Rectal smooth muscle tissue (tissue), 1 donor: Measurements from ENCODE around the gene THEM4.
"Not testable (repeated sequence)": the region's sequence is repeated elsewhere in the genome, so short reads cannot be mapped to it uniquely, and the experiment has no call there.

ENCODE experiments used
- H3K27ac ChIP-seq: one replicate; pipeline ENCODE4 v1.7.0; 2013; ENCODE audit warnings: low read depth, low read length, inconsistent platforms
- H3K27me3 ChIP-seq: one replicate; pipeline ENCODE4 v1.7.0; 2013; ENCODE audit warnings: low read length; ENCODE audit not compliant: control insufficient read depth, insufficient read depth
- H3K36me3 ChIP-seq: one replicate; pipeline ENCODE4 v1.7.0; 2013; ENCODE audit warnings: low read length; ENCODE audit not compliant: control insufficient read depth, insufficient read depth
- H3K4me1 ChIP-seq: one replicate; pipeline ENCODE4 v1.7.0; 2013; ENCODE audit warnings: low read length; ENCODE audit not compliant: control insufficient read depth, insufficient read depth
- H3K4me3 ChIP-seq: one replicate; pipeline ENCODE4 v1.7.0; 2013; ENCODE audit warnings: low read length
- H3K9ac ChIP-seq: one replicate; pipeline ENCODE4 v1.7.0; 2013; ENCODE audit warnings: low read length

The THEM4 gene

DNA sequence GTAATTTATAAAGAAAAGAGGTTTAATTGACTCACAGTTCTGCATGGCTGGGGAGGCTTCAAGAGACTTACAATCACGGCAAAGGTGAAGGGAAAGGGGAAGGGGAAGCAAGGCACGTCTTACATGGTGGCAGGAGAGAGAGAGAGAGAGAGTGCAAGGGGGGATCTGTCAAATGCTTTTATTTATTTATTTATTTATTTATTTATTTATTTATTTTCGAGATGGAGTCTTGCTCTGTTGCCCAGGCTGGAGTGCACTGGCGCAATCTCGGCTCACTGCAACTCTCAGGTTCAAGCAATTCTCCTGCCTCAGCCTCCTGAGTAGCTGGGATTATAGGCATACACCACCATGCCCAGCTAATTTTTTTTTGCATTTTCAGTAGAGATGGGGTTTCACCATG is 26.4 kb downstream of the THEM4 start:
- not testable (repeated sequence) for H3K4me3 ChIP-seq, H3K27me3 ChIP-seq, H3K36me3 ChIP-seq, H3K27ac ChIP-seq, H3K9ac ChIP-seq, H3K4me1 ChIP-seq

DNA sequence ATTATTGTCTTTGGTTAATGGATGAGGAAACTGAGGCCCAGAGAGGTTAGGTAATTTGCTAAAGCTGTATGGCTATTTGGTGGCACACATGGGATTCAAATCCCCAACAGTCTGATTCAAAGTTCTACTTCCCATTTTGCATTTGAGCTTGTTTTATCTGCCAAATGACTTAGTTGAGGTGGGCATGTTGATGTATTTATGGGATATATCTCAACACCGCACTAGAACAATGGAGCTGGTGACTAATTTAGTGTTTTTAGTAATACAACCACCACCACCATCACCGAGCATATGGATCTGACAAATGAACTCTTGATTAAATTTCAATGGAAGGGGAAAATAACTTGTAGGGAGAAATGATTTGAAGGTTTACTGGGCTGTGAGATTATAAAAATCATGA is 26.8 kb downstream of the THEM4 start:
- Histone ChIP-seq H3K9ac (no peak overlapping the region), H3K36me3 (no peaks in the 10 kb centered on the region), H3K27me3 (no peaks in the 10 kb centered on the region), H3K4me1 (no peaks in the 10 kb centered on the region), H3K27ac (no peak overlapping the region), H3K4me3 (no peak overlapping the region)

DNA sequence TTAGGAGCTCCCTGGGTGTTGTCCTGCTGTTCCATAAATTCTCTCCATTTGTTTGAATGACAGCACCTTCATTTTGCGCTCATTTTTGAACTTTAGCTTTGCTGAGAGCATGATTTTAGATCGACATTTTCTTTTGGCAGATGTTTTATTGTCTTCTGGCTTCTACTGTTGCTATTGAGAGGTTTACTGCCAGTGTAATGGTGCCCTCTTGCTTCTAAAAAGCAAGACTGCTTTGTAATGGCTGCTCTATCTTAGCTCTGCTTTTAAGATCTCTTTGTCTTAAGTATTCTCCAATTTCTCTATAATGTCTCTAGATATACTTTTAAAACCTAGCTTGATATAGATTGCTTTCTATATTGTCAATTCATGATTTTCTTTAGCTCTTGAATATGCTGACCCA is 27.8 kb downstream of the THEM4 start:
- Histone ChIP-seq H3K27ac (no peak overlapping the region), H3K36me3 (no peaks in the 10 kb centered on the region), H3K4me3 (no peak overlapping the region), H3K27me3 (no peaks in the 10 kb centered on the region), H3K4me1 (no peaks in the 10 kb centered on the region), H3K9ac (no peak overlapping the region)

DNA sequence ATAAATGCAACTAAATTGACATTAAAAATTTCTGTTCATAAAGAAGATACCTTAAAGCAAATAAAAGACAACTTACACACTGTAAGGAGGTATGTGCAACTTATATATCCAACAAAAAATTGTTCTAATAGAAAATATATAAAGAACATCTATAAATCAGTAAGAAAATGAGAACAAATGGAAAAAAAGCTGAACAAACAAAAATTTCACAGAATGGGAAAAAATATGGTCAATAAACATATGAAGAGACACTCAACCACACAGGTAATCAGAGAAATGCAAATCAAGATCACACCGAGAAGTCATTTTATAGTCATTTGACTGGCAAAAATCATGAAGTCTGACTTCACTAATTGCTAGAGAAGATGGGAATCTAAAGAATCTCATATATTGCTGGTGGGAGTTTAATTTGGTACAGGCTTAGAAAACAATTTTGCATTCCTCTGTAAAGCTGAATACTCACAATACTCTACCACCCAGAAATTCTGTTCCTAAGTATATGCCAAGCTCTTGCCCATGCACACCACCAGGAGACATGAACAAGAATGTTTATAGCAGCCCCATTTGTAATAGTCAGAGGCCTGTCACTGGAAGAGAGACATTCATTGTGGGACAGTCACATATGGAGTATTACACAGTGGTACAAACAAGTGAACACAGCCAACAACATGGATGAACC is 33.8 kb downstream of the THEM4 start:
- no peak overlapping the region for H3K4me3 ChIP-seq
- H3K27me3 ChIP-seq: no peaks in the 10 kb centered on the region
- no peak overlapping the region for H3K27ac ChIP-seq
- H3K36me3 ChIP-seq: peaks cover 4% of the 10 kb centered on the region
- H3K4me1 ChIP-seq: no peaks in the 10 kb centered on the region
- no peak overlapping the region for H3K9ac ChIP-seq

DNA sequence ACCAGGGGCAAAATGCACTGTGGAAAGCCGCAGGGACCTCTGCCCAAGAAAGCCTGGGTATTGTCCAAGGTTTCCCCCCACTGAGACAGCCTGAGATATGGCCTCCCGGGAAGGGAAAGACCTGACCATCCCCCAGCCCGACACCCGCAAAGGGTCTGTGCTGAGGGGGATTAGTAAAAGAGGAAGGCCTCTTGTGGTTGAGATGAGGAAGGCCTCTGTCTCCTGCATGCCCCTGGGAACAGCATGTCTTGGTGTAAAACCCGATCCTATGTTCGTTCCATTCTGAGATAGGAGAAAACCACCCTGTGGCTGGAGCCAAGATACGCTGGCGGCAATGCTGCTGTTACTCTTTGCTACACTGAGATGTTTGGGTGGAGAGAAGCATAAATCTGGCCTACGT is 36.5 kb downstream of the THEM4 start:
- not testable (repeated sequence) for H3K27ac ChIP-seq, H3K4me3 ChIP-seq, H3K4me1 ChIP-seq, H3K36me3 ChIP-seq, H3K9ac ChIP-seq, H3K27me3 ChIP-seq

DNA sequence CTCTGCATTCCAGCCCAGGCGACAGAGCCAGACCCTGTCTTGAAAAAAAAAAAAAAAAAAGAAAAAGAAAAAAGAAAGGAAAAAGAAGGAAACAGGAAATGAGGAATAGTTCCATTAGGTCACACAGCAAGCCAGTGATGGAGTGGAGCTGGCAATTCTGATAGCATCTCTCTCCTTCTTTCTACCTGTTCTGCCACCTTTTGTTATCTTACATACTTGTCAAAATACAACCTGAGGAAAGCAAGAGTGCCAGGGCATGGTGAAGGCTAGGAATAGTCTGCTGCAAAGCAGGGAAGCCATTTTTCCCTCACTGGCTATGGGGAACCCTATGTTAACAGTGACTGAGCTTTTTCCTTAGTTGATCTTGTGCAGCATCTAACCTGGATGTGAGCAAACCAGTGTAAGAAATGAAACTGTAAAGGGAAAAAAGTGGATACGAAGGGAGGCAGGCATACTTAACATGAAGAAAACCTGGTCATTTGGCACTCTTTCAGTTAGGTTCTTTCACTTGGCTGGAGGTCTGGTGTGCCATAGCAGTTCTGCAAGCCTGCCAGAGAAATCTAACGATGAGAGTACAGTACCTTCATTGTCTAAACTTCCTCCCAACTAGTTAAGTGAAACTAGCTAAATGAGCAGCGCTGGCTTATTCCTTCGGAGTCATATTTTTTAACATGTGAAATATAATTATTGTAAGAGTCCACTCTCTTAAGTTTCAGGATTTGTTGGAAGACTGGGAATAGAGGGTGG is 37.9 kb downstream of the THEM4 start:
- Histone ChIP-seq H3K27ac (no peak overlapping the region), H3K9ac (no peak overlapping the region), H3K4me1 (no peaks in the 10 kb centered on the region), H3K36me3 (peaks cover 4% of the 10 kb centered on the region), H3K27me3 (no peaks in the 10 kb centered on the region), H3K4me3 (no peak overlapping the region)

DNA sequence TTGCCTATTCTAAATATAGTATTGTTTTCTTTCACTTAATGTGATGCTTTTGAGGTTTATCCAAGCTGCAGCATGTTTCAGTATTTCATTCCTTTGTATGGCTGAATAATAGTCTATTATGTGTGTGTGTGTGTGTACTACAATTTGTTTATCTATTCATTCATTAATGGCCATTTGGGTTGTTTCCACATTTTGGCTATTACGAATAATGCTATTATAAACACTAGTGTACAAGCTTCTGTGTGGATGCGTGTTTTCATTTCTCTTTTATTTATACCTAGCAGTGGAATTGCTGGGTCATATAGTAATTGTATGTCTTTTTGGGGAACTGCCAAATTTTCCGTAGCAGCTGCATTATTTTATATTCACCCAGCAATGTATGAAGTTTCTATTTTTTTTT is 40.8 kb downstream of the THEM4 start:
- no peak overlapping the region for H3K27ac ChIP-seq
- no peak overlapping the region for H3K4me3 ChIP-seq
- H3K4me1 ChIP-seq: no peaks in the 10 kb centered on the region
- no peak overlapping the region for H3K9ac ChIP-seq
- no peaks in the 10 kb centered on the region for H3K36me3 ChIP-seq
- H3K27me3 ChIP-seq: no peaks in the 10 kb centered on the region

DNA sequence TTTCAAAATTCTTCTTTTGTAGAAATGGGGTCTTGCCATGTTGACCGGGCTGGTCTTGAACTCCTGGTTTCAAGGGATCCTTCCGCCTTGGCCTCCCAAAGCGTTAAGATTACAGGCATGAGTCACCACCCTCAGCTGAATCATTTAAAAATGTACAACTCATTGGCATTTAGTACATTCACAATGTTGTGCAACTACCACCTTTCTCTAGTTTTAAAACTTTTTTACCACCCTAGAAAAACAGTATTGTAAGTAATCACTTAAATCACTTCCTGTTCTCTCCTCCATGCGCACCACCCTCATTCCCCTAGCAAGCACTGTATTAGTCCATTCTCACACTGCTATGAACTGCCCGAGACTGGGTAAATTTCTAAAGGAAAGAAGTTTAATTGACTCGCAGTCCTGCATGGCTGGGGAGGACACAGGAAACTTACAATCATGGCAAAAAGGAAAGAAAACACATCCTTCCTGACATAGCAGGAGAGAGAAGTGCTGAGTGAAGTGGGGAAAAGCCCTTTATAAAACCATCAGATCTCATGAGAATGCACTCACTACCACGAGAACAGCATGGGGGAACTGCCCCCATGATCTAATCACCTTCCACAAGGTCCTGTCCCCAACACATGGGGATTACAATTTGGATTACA is 41.4 kb downstream of the THEM4 start:
- H3K36me3 ChIP-seq: no peaks in the 10 kb centered on the region
- no peak overlapping the region for H3K27ac ChIP-seq
- H3K4me1 ChIP-seq: no peaks in the 10 kb centered on the region
- H3K9ac ChIP-seq: no peak overlapping the region
- no peak overlapping the region for H3K4me3 ChIP-seq
- H3K27me3 ChIP-seq: no peaks in the 10 kb centered on the region

DNA sequence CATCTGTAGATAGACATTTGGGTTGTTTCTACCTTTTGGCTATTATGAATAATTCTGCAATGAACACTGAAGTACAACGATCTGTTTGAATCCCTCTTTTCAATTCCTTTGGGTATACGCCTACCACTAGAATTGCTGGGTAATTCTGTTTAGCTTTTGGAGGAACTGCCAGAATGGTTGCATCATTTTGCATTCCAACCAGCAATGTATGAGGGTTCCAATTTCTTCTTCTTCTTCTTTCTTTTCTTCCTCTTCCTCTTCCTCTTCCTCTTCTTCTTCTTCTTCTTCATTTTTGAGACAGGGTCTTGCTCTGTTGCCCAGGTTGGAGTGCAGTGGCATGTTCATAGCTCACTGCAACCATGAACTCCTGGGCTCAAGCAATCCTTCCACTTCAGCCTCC is 42.0 kb downstream of the THEM4 start:
- H3K36me3 ChIP-seq: no peaks in the 10 kb centered on the region
- H3K27ac ChIP-seq: no peak overlapping the region
- H3K27me3 ChIP-seq: no peaks in the 10 kb centered on the region
- no peak overlapping the region for H3K4me3 ChIP-seq
- H3K9ac ChIP-seq: no peak overlapping the region
- no peaks in the 10 kb centered on the region for H3K4me1 ChIP-seq

DNA sequence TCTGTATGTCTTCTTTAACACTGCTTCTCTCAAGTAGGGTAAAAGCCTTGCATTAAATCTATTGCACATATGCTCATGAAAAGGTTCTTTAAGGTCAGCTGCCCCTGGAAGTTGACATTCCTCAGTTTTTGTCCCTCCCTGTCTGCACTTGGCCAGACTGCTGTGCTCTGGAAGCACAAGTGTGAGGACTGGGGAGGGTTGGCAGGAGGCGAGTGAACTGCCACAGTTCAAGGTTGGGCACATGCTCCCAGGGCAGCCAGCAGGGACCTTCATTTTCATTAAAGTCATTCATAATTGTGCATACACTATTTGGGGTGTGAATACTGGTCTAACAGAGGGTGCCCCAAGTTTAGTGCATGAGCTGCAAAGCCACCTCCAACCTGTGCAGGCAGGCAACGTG is 44.9 kb downstream of the THEM4 start:
- no peak overlapping the region for H3K27ac ChIP-seq
- H3K36me3 ChIP-seq: no peaks in the 10 kb centered on the region
- no peaks in the 10 kb centered on the region for H3K27me3 ChIP-seq
- H3K4me1 ChIP-seq: no peaks in the 10 kb centered on the region
- no peak overlapping the region for H3K9ac ChIP-seq
- no peak overlapping the region for H3K4me3 ChIP-seq

DNA sequence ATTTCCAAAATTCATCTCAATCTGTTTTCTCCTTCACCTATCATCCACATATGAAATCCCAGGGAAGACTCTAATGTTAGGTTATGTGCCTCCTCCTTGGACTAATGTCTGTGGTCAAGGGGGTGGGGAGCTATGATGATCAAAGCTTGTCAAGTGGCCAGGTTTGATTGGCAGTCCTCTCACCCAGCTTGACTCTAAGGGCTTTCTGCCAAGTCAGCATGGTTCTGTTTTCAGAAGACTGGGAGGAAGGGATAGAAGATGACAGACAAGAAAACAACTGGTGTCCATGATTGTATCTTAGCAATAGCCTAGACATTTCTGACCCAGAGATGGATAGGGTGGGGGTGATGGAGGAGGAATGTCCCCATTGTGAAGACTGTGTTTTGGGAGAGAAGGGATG is 46.7 kb downstream of the THEM4 start:
- Histone ChIP-seq H3K4me3 (no peak overlapping the region), H3K36me3 (no peaks in the 10 kb centered on the region), H3K27ac (no peak overlapping the region), H3K4me1 (no peaks in the 10 kb centered on the region), H3K9ac (no peak overlapping the region), H3K27me3 (no peaks in the 10 kb centered on the region)

DNA sequence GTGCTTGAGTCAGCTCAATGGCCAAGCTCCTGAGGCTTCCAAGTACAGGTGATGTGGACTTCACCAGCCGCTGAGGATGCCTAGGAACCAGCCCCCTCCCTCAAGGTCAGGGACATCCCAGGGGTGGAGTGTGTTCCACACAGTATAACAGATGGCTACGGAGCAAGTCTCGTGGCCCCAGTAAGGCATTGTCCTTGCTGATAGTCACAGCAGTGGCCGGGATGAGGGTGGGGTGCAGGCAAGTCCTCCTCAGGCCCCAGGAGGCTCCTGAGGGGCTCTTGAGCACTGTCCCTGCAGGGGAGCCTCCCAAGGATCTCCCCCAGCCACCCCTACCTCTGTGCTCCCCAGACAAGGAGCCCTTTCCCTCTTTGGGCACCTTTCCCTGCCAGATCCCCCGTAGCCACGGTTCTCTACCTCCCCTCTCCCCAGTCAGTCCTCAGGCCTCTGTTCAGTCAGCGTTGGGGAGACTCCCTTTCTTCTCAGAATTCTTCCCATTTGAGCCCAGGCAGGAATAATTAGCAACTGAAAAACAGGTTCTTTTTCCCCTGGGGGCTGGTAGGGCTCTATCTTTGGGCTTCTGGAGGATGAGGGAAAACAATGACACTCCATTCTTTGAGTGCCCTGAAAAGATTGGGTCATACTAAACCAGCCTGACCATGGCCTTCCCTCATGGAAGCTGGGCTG is 48.7 kb downstream of the THEM4 start:
- Histone ChIP-seq H3K27ac (no peak overlapping the region), H3K9ac (no peak overlapping the region), H3K4me3 (no peak overlapping the region), H3K4me1 (no peaks in the 10 kb centered on the region), H3K27me3 (no peaks in the 10 kb centered on the region), H3K36me3 (no peaks in the 10 kb centered on the region)
